ENCODE results near the gene HMG20B.
"Not testable (repeated sequence)": the region's sequence is repeated elsewhere in the genome, so short reads cannot be mapped to it uniquely, and the experiment has no call there.

HMG20B gene

DNA sequence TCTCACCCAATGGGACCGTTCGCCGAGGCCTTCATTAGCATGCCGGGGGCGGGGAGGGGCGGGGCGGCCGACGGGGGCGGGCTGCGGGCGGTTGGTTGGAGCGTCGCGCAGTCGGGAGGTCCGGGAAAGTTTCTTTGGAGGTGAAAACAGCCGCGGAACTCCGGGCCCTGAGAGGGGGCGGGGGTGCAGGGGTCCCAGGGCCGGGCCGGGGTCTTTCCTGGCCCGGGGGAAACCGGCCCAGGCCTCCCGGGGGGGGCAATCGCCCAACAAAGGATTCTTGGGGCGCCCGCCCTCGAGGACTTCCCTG lies at the start of gene HMG20B:
Gene HMG20B, plus strand, starts transcription at position 90 of the 307 bp plus-strand sequence. CDS start 366 bp downstream, outside the sequence.
- DNase-seq: no peak

DNA sequence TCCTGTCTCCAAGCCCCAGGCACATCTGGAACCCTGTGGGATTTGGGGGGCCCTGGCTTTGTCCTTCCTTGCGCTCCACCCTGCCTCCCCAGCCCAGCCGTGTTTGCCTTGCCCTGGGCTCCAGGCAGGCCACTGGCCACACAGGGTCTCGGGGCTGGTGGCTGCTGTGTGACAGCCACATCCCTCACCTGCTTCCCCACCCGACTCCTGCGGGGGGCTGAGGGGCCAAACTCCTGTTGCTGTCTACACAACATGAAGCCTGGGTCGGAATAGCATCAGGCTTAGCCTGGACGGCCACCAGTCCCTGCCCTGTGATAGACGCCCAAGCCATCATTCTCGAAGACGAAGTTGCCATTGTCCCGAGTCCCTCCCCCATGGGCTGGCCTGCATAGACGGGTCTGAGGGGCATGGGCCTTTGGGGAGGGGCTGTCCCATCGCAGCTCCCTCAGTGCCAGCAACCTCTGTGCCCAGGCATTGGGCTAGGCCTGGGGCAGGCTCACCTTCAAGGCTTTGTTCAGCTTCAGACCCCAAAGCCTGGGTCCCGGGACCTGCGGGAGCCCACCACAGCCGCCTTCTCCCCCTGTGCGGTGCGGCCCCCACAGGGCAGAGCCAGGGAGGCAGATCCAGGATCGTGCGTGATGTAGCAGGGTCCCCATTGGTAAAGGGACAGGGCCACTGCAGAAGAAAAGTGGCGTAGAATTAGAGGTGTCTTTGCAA lies 49.2 kb upstream of the HMG20B start:
- DNase-seq: no peak

DNA sequence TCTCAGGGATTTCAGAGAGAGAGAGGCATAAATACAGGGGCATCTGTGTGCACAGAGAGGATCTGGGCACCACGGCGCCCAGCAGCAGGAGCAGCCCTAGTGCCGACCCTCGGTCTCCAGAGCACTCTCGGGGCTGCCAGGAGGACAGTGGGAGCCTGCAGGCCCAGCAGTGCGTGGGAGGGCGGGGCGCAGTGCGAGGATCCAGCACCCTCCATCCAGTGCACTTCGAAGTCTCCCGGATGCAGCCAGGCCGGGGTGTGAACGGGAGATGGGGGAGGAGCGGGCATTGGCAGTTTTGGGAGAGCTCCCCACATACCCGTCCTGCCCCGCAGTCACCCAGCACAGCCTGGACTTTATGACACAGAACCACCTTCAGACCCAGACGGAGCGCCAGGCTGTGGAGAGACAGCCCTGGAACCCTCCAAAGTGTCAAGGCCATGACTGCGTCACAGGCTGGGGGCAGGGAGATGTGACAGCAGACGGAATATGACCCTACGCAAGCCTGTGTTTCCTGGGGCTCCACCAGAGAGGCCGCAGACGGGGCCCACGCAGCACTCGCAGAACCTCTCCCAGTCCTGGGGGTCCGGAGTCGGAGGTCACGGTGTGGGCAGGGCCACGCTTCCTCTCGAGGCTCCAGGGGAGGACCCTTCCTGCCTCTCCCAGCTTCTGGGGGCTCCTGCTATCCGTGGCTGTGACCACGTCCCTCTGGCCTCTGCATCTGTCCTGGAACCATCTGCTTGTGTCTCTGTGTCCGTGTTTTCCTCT lies 48.5 kb upstream of the HMG20B start:
- no peak for DNase-seq

DNA sequence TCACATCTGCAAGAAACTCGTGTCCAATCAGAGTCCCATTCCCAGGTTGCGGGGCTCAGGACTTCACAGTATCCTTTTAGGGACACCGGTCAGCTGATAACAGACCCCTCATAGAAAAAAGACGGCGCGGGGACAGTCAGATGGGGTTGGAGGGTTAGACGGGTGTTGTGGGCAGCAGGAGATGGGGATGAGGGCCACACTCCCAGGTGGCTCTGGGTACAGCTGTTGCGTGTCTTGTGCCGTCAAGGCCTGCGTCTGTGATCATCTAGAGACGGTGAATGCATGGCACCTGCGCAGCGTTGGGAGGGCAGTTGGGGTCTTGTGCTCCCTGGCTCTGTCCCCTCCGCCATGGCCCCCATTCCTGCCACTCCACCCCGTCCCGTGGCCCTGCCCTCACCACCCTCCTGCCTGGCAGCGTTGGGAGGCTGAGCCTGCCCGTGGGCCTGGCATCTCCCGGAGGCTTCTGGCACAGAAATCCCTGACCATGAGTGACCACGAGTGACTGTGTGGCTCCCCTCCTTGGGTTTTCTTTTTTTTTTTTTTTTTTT lies 47.8 kb upstream of the HMG20B start:
- DNase-seq: no peak

DNA sequence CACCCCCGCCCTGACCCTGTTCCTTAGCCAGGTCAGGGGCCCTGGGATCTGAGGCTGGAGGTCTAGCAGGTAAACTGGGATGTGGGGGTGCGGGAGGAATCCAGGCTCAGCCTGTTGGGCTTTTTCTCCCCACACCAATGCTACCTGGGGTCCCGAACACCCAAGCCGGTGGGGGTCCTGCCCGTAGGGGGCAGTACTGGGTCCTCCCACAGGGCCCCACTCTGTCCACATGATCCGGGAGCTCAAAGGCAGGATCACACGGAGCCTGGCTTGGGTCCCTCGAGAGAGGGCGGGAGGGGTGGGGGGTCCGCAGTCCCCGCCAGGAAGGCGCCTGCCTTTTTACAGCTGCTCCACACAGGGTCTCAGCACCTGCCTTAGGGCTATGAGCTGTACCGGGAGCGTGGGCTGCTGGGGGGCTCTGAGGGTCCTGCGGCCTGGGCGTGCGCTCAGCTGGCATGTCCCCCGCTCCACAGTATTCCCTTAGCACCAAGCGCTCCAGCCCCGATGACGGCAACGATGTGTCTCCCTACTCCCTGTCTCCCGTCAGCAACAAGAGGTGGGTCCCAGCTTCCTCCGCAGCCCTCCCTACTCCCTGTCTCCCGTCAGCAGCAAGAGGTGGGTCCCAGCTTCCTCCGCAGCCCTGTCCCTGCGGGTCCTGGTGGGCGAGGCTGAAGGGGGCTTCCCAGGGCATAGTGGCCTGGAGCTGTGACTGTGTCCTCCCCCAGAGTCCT lies 46.1 kb upstream of the HMG20B start:
- DNase-seq: no peak

DNA sequence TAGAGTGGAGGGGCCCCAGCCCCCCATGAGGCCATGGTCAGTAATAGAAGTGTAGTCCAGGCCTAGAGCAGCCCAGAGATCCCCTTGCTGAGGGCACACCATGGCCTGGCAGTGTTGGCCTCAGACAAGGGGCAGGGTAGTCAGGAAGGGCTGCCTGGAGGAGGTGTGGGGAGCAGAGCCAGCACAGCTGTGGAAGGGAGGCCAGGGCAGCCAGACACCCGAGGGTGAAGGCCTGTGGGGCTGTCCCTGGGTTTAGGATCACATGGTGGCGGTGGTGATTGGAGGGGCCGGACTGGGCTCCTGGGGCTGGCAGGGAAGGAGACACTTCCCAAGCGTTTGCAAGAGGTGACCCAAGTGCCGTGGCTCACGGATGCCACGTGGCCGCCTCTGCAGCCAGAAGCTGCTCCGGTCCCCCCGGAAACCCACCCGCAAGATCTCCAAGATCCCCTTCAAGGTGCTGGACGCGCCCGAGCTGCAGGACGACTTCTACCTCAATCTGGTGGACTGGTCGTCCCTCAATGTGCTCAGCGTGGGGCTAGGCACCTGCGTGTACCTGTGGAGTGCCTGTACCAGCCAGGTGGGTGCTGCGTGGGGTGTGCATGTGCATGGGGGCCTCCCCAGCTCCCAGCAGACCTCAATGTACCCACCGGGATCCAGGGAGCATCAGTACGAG lies 45.4 kb upstream of the HMG20B start:
- DNase-seq: no peak

DNA sequence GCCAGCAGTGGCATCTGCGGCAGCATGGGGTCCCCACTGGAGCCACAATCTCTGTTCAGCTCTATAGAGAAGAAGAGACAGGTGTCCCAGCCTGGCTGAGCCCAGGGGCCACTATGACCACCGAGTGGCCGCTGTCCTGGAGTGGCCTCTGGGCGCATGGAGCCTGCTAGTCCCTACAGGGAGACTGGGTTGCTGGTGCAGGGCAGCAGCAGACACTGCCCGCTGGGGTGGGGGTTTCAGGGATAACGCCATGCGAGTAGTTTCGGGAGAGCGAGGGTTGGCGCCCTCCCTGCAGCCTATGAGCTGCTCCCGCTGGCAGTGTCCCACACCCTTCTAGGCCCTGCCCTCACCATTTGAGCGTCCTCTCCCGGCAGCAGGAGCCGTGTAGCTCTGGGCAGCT lies 44.7 kb upstream of the HMG20B start:
- DNase-seq: no peak

DNA sequence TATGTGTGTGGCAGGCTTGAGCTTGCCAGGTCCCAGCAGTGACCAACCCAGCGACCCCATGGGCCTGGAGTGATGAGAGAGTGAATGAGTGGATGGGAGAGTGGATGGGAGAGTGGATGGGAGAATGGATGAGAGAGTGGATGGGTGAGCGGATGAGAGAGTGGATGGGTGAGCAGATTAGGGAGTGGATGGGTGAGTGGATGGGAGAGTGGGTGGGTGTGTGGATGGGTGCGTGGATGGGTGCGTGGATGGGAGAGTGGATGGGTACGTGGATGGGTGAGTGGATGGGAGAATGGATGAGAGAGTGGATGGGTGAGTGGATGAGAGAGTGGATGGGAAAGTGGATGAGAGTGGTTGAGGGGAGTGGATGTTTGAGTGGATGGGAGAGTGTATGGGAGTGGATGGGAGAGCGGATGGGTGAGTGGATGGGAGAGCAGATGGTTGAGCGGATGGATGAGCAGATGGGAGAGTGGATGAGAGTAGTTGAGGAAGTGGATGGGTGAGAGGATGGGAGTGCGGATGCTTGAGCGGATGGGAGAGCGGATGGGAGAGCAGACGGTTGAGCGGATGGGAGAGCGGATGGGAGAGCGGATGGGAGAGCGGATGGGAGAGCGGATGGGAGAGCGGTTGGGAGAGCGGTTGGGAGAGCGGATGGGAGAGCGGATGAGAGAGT lies 44.1 kb upstream of the HMG20B start:
- no peak for DNase-seq

DNA sequence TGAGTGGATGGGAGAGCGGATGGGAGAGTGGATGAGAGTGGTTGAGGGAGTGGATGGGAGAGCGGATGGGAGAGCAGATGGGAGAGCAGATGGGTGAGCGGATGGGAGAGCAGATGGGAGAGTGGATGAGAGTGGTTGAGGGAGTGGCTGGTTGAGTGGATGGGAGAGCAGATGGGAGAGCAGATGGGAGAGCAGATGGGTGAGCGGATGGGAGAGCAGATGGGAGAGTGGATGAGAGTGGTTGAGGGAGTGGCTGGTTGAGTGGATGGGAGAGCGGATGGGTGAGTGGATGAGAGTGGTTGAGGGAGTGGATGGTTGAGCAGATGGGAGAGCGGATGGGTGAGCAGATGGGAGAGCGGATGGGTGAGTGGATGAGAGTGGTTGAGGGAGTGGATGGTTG lies 43.4 kb upstream of the HMG20B start:
- DNase-seq: not testable (repeated sequence)

DNA sequence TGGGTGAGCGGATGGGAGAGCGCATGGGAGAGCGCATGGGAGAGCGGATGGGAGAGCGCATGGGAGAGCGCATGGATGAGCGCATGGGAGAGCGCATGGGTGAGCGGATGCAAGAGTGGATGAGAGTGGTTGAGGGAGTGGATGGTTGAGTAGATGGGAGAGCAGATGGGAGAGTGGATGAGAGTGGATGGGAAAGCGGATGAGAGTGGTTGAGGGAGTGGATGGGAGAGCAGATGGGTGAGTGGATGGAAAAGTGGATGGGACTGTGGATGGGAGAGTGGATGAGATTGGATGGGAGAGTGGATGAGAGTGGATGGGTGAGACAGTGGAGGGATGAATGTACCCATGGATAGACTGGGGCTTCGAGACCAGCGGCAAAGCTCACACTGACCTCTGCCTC lies 42.4 kb upstream of the HMG20B start:
- no peak for DNase-seq

DNA sequence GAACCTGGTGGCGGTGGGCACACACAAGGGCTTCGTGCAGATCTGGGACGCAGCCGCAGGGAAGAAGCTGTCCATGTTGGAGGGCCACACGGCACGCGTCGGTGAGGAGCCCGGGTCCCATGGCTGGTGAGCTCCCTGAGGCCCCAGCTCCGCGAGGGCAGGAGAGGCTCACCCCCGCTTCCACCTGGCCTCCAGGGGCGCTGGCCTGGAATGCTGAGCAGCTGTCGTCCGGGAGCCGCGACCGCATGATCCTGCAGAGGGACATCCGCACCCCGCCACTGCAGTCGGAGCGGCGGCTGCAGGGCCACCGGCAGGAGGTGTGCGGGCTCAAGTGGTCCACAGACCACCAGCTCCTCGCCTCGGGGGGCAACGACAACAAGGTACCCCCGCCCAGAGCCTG lies 41.0 kb upstream of the HMG20B start:
- DNase-seq: no peak

DNA sequence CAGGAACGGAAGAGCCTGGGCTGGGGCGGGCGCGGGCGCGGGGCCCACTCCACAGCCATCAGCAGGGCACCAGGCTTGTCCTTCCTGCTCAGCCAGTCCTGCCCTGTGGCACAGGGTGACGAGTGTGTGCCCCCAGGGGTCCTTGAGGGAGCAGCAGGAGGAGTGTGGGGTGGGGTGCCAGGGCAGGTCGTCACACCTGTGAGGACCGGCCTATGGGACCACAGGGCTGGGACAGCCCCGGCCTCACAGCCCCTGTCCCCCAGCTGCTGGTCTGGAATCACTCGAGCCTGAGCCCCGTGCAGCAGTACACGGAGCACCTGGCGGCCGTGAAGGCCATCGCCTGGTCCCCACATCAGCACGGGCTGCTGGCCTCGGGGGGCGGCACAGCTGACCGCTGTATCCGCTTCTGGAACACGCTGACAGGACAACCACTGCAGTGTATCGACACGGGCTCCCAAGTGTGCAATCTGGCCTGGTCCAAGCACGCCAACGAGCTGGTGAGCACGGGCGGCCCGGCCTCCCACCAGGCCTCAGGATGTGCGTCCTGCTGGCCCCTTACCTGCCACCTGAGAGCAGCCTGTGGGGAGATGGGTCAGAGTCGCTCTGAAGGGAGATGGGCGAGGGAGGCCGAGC lies 40.5 kb upstream of the HMG20B start:
- DNase-seq: no peak

DNA sequence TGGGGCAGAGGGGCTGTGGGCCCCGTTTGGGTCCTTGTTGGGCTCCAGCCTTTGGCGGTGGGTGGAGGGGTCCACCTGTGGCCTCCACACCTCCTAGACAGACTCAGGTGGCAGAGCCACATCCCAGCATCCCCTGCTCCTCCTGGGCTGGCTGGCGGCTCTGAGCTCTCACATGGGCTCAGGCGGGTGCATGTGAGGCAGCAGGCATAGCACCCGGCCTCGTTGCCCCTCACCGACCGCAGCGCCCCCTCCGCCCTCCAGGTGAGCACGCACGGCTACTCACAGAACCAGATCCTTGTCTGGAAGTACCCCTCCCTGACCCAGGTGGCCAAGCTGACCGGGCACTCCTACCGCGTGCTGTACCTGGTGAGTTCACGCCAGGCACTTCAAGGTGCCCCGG lies 39.7 kb upstream of the HMG20B start:
- no peak for DNase-seq

DNA sequence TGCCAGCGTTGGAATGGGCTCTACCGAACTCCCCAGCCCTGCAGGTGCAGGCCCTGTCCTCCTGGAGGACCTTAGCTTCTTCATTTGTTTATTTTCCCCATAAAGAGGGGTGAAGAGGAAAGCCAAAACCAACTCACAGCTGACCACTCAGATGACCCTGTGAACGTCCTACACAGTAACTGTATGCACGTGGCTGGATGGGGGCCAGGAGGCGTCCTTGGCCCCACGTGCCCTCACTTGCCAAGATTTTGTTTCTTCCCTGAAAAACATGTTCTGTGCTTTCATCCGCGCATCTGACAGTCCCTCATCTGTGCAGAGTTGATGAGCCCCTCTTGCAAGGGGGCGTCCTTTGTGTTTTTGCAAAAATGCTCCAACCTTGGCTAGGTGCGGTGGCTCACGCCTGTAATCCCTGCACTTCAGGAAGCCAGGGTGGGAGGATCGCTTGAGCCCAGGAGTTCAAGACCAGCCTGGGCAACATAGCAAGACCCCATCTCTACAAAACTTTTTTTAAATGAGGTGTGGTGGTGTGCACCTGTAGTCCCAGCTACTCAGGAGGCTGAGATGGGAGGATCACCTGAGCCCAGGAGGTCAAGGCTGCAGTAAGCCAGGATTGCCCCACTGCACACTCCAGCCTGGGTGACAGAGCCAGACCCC lies 39.1 kb upstream of the HMG20B start:
- no peak for DNase-seq

DNA sequence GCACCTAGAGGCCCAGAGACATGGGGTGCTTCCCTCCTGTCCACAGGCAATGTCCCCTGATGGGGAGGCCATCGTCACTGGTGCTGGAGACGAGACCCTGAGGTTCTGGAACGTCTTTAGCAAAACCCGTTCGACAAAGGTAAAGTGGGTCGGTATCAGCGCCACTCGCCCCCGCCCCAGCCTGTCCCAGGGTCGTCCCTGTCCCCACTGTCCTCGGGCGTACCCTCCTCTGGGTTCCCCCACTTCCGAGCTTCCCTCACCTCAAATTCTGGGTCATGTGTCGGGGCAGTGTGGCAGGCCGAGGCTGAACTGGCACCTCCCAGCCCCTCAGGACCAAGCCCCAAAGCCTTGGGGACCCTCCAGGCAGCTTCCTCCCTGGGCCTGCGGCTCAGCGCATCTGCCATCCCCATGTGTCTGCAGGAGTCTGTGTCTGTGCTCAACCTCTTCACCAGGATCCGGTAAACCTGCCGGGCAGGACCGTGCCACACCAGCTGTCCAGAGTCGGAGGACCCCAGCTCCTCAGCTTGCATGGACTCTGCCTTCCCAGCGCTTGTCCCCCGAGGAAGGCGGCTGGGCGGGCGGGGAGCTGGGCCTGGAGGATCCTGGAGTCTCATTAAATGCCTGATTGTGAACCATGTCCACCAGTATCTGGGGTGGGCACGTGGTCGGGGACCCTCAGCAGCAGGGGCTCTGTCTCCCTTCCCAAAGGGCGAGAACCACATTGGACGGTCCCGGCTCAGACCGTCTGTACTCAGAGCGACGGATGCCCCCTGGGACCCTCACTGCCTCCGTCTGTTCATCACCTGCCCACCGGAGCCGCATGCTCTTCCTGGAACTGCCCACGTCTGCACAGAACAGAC lies 38.1 kb upstream of the HMG20B start:
- no peak for DNase-seq

DNA sequence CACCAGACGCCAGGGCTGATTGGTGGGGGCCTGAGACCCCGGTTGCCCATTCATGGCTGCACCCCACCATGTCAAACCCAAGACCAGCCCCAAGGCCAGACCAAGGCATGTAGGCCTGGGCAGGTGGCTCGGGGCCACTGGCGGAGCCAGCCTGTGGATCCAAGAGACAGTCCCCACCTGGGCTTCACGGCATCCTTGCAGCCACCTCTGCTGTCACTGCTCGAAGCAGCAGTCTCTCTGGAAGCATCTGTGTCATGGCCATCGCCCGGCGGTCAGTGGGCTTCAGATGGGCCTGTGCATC lies 37.6 kb upstream of the HMG20B start:
- no peak for DNase-seq

DNA sequence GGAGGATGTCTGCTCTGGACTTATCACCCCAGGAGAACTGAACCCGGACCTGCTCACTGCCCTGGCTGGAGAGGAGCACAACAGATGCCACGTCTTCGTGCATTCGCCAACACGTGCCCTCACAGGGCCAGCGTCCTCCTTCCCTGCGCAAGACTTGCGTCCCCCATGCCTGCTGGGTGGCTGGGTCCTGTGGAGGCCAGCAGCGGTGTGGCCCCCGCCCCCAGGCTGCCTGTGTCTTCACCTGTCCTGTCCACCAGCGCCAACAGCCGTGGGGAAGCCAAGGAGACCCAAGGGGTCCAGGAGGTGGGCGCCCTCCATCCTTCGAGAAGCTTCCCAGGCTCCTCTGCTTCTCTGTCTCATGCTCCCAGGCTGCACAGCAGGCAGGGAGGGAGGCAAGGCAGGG lies 37.2 kb upstream of the HMG20B start:
- DNase-seq: no peak

DNA sequence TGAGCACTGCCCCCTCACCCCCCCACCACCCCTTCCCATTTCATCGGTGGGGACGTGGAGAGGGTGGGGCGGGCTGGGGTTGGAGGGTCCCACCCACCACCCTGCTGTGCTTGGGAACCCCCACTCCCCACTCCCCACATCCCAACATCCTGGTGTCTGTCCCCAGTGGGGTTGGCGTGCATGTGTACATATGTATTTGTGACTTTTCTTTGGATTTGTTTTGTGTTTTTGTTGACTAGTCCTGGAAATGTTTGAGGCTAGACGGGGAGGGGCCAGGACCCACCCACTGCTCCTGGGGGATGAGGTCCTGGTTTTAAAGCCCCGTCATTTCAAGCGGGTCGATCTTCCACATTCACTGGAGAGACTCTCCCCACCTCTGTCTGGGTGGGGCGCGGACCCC lies 36.8 kb upstream of the HMG20B start:
- no peak for DNase-seq

DNA sequence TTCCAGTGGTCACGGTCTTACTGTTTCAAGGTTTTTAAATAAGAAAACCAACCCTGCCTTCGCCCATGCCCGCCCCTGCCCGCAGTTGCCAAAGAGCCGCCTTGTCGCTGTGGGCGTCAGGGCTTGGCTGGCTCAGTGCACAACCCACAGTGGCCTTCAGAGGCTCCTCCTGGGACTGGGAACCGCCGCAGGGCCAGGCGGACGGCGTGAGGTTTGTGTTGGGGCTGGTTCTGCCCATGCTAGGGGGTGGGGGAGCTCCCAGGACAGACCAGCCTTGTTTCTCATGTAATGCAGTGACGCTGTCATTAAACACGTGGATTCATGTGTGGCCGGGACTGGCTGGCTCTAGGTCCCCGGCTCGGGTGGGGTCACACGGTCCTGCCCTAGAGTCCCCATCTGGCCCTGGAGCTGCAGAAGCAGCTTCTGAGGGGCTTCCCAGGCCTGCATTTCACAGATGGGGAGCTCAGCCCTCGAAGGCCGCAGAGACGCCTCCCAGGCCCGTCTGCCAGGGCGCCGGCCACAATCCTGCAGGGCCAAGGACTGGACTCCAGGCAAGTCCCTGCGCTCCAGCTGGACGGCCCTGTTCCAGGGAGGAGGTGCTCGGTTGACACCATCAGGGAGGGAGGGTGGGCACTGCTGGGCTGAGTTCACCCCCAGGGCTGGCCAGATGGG lies 36.2 kb upstream of the HMG20B start:
- DNase-seq: no peak

DNA sequence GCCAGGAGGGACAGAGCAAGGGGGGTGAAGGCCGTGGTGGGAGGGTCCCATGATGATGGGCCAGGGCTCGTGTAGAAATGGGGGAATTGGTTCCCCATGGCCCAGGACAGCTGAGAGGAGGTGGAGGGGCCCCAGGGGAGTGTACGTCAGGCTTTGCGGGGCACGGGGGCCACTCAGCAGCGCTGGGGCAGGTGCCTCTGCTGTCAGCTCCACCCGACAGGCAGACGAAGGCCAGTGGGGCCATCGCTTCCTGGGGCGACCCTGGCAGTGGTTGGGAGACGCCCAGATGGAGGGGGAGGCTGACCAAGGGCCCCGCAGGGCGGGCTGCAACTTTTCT lies 35.7 kb upstream of the HMG20B start:
- DNase-seq: no peak

All from NCI-H524 treated with DMSO at 0.1 percent for 48 hours (cell line).